H1 (cell line): ENCODE results near the gene TP53I13. TPM values are rescaled to one million over a fixed set of nuclear protein-coding genes. Genes with fewer than 3 reads are reported as not detected.

Experiments used
- CTCF ChIA-PET: fragments of 300-600 bp; sonication (Branson Sonifier 250); formaldehyde crosslinking; loops from one replicate; lab custom pipeline; 2021; ENCODE audit not compliant: partially characterized antibody; lab: Charles Lee
- POLR2A ChIA-PET: fragments of 300-600 bp; sonication (Branson Sonifier 250); formaldehyde crosslinking; loops from one replicate; lab custom pipeline; 2021; ENCODE audit warnings: inconsistent platforms; ENCODE audit not compliant: partially characterized antibody; lab: Charles Lee
- DNase-seq, 2 experiments: peaks; one replicate each; pipeline versions ENCODE4 v3.0.0 to v3.0.0-alpha.2; 2010 to 2022; ENCODE audit warnings: low spot score in 2 of 2, low read depth in 1 of 2, mixed read lengths in 1 of 2
- FAIRE-seq: peaks from 2 replicates; lab custom pipeline; 2011; peaks lifted over from hg19 to GRCh38; lab: Jason Lieb, UNC
- H2AFZ ChIP-seq: 2 replicates; pipeline ENCODE4 v1.8.1; 2012; ENCODE audit warnings: low read length, inconsistent platforms
- H2AK5ac ChIP-seq: 2 replicates; pipeline ENCODE4 v1.6.1; 2013; ENCODE audit warnings: low read depth, low read length
- H2BK120ac ChIP-seq: replicated peaks from 2 replicates; pipeline ENCODE3; 2013; ENCODE audit warnings: low read depth, low read length, inconsistent platforms
- H2BK12ac ChIP-seq: 2 replicates; pipeline ENCODE4 v1.6.1; 2013; ENCODE audit warnings: low read depth, low read length
- H2BK15ac ChIP-seq: 2 replicates; pipeline ENCODE4 v1.6.1; 2013; ENCODE audit warnings: low read length
- H2BK20ac ChIP-seq: 2 replicates; pipeline ENCODE4 v1.6.1; 2013; ENCODE audit warnings: low read length
- H2BK5ac ChIP-seq: 2 replicates; pipeline ENCODE4 v1.6.1; 2013; ENCODE audit warnings: low read depth, low read length
- H3K14ac ChIP-seq: 2 replicates; pipeline ENCODE4 v1.6.1; 2013; ENCODE audit warnings: inconsistent platforms; ENCODE audit not compliant: insufficient read length
- H3K18ac ChIP-seq: 2 replicates; pipeline ENCODE4 v1.6.1; 2013; ENCODE audit warnings: low read length; ENCODE audit errors: extremely low read depth
- H3K23ac ChIP-seq: 2 replicates; pipeline ENCODE4 v1.6.1; 2013; ENCODE audit warnings: inconsistent platforms; ENCODE audit not compliant: insufficient read length
- H3K23me2 ChIP-seq: 2 replicates; pipeline ENCODE4 v1.6.1; 2013; ENCODE audit warnings: low read depth, low read length
- H3K27ac ChIP-seq: 2 replicates; pipeline ENCODE4 v1.6.1; 2011; ENCODE audit warnings: low read depth, low read length, inconsistent platforms
- H3K27me3 ChIP-seq, 4 experiments: replicated peaks in 1 of 4; 1 replicate in 1 of 4; 2 replicates in 3 of 4; pipeline versions ENCODE4 v1.6.1 to v1.8.1; 2011 to 2013; ENCODE audit warnings: low read length in 3 of 4, mild to moderate bottlenecking in 3 of 4, inconsistent platforms in 2 of 4, mixed read lengths in 2 of 4, moderate library complexity in 1 of 4; ENCODE audit not compliant: control insufficient read depth in 3 of 4, insufficient read depth in 3 of 4; ENCODE audit errors: extremely low read depth in 1 of 4
- H3K36me3 ChIP-seq, 4 experiments: 2 replicates each; pipeline versions ENCODE4 v1.6.1 to v1.8.1; 2011 to 2013; ENCODE audit warnings: mild to moderate bottlenecking in 4 of 4, low read length in 3 of 4, moderate library complexity in 2 of 4, control low read depth in 1 of 4, inconsistent platforms in 1 of 4; ENCODE audit not compliant: insufficient read depth in 4 of 4, control insufficient read depth in 2 of 4
- H3K4ac ChIP-seq: replicated peaks from 2 replicates; pipeline ENCODE3; 2013; ENCODE audit warnings: low read length, low read depth, mixed read lengths, inconsistent platforms; ENCODE audit not compliant: insufficient read length
- H3K4me1 ChIP-seq, 4 experiments: replicated peaks in 1 of 4; 1 replicate in 1 of 4; 2 replicates in 3 of 4; pipeline versions ENCODE4 v1.6.1 to v1.8.1; 2011 to 2013; ENCODE audit warnings: low read length in 3 of 4, inconsistent platforms in 2 of 4, mixed read lengths in 1 of 4; ENCODE audit not compliant: insufficient read depth in 4 of 4, control insufficient read depth in 3 of 4
- H3K4me2 ChIP-seq, 2 experiments: 2 replicates each; pipeline versions ENCODE4 v1.6.1 to v1.8.1; 2011 to 2013; ENCODE audit warnings: low read depth in 2 of 2, low read length in 2 of 2, control low read depth in 1 of 2, inconsistent platforms in 1 of 2, mild to moderate bottlenecking in 1 of 2; ENCODE audit not compliant: insufficient read depth in 1 of 2
- H3K4me3 ChIP-seq, 4 experiments: fragments of 200-600, 300-600 bp in 1 of 4; sonication (generic), shearing (Covaris generic), sonication (Bioruptor Twin) in 1 of 4; 2 replicates each; pipeline versions ENCODE4 v1.5.1 to v1.8.1; 2011 to 2016; ENCODE audit warnings: low read length in 4 of 4, low read depth in 3 of 4, control low read depth in 2 of 4, inconsistent platforms in 2 of 4, mild to moderate bottlenecking in 2 of 4, mixed read lengths in 1 of 4, moderate library complexity in 1 of 4; ENCODE audit not compliant: insufficient read depth in 2 of 4; ENCODE audit errors: extremely low read depth in 1 of 4
- H3K56ac ChIP-seq: replicated peaks from 2 replicates; pipeline ENCODE3; 2013; ENCODE audit warnings: low read depth, mild to moderate bottlenecking, mixed read lengths, low read length, inconsistent platforms; ENCODE audit not compliant: insufficient read length
- H3K79me1 ChIP-seq: 2 replicates; pipeline ENCODE4 v1.6.1; 2013; ENCODE audit warnings: low read depth, low read length, control low read depth
- H3K79me2 ChIP-seq, 2 experiments: 2 replicates each; pipeline versions ENCODE4 v1.6.1 to v1.8.1; 2012 to 2013; ENCODE audit warnings: low read length in 2 of 2, mild to moderate bottlenecking in 2 of 2, inconsistent platforms in 1 of 2; ENCODE audit not compliant: insufficient read depth in 2 of 2, control insufficient read depth in 1 of 2
- H3K9ac ChIP-seq, 4 experiments: replicated peaks in 1 of 4; 1 replicate in 1 of 4; 2 replicates in 3 of 4; pipeline versions ENCODE4 v1.6.1 to v1.8.1; 2011 to 2013; ENCODE audit warnings: low read depth in 3 of 4, low read length in 3 of 4, control low read depth in 2 of 4, mild to moderate bottlenecking in 2 of 4, moderate library complexity in 2 of 4, inconsistent platforms in 1 of 4; ENCODE audit errors: extremely low read depth in 1 of 4
- H3K9me3 ChIP-seq, 2 experiments: 2 replicates each; pipeline versions ENCODE4 v1.6.1 to v1.8.1; 2012 to 2013; ENCODE audit warnings: mild to moderate bottlenecking in 2 of 2, moderate library complexity in 2 of 2, control low read depth in 1 of 2, inconsistent platforms in 1 of 2, low read depth in 1 of 2, low read length in 1 of 2, mixed read lengths in 1 of 2; ENCODE audit not compliant: insufficient read depth in 2 of 2
- H4K20me1 ChIP-seq, 2 experiments: replicated peaks in 1 of 2; 2 replicates each; pipeline versions ENCODE3 to v1.8.1; 2011 to 2013; ENCODE audit warnings: inconsistent platforms in 2 of 2, low read length in 2 of 2, mild to moderate bottlenecking in 1 of 2; ENCODE audit not compliant: insufficient read depth in 2 of 2, control insufficient read depth in 1 of 2
- H4K5ac ChIP-seq: 2 replicates; pipeline ENCODE4 v1.6.1; 2013; ENCODE audit warnings: low read length, low read depth, mixed read lengths, inconsistent platforms; ENCODE audit not compliant: insufficient read length
- H4K8ac ChIP-seq: 2 replicates; pipeline ENCODE4 v1.8.0; 2013; ENCODE audit warnings: mild to moderate bottlenecking, moderate library complexity, low read length, inconsistent platforms; ENCODE audit not compliant: insufficient read depth; ENCODE audit errors: extremely low read depth
- H4K91ac ChIP-seq: replicated peaks from 2 replicates; pipeline ENCODE3; 2013; ENCODE audit warnings: low read length, mixed read lengths, inconsistent platforms; ENCODE audit not compliant: insufficient read length
- CEBPB ChIP-seq: IDR thresholded peaks from 2 replicates; pipeline ENCODE4 v1.6.1; 2012; ENCODE audit warnings: low read depth, low read length
- HDAC6 ChIP-seq: IDR thresholded peaks from one replicate; pipeline ENCODE4 v1.7.1; 2012; ENCODE audit warnings: low read depth, mild to moderate bottlenecking, inconsistent platforms, low read length, moderate library complexity
- NANOG ChIP-seq: IDR thresholded peaks from 2 replicates; pipeline ENCODE4 v1.6.1; 2011; ENCODE audit warnings: low read length, low read depth, mild to moderate bottlenecking, inconsistent platforms; ENCODE audit not compliant: insufficient read depth, poor library complexity, severe bottlenecking
- POLR2A ChIP-seq, 2 experiments: IDR thresholded peaks; 1 replicate in 1 of 2; 2 replicates in 1 of 2; pipeline ENCODE4 v1.6.1; 2011; ENCODE audit warnings: low read depth in 2 of 2, low read length in 2 of 2, mild to moderate bottlenecking in 2 of 2; ENCODE audit errors: control extremely low read depth in 1 of 2
- RNF2 ChIP-seq: fragments of 200-900, 300-1000 bp; sonication (generic); IDR thresholded peaks from 2 replicates; pipeline ENCODE4 v1.7.1; 2016; ENCODE audit warnings: borderline replicate concordance, low read depth, mild to moderate bottlenecking, antibody characterized with exemption, low read length; ENCODE audit not compliant: poor library complexity, severe bottlenecking; ENCODE audit errors: missing control alignments
- SAP30 ChIP-seq: fragments of 300-600 bp; sonication (generic); IDR thresholded peaks from 2 replicates; pipeline ENCODE4 v1.7.1; 2012; ENCODE audit warnings: low read length, moderate library complexity, mild to moderate bottlenecking, inconsistent platforms; ENCODE audit not compliant: insufficient read depth, insufficient replicate concordance
- TBP ChIP-seq: IDR thresholded peaks from 2 replicates; pipeline ENCODE4 v1.6.1; 2011; ENCODE audit warnings: low read depth, low read length, improper control_type of control experiment
- WGBS, 2 experiments: shearing (Covaris generic) in 1 of 2; methylation state at CpG; one replicate each; pipeline versions ENCODE4 v1.1.6 to v1.1.7; 2013 to 2015; ENCODE audit warnings: low lambda C conversion rate in 2 of 2, mixed read lengths in 2 of 2, inconsistent platforms in 1 of 2, low coverage in 1 of 2, missing lambda C conversion rate in 1 of 2; ENCODE audit not compliant: insufficient replicate concordance in 2 of 2, insufficient coverage in 1 of 2, insufficient read length in 1 of 2; ENCODE audit errors: extremely low coverage in 1 of 2, missing lambda C conversion rate in 1 of 2; 5-methylcytosine and 5-hydroxymethylcytosine counted together
- polyA plus RNA-seq, 7 experiments: library from polyadenylated mRNA; depleted of rRNA in 3 of 7; stranded (reverse) in 5 of 7; unstranded in 2 of 7; fragments of >200 nt in 5 of 7; fragments of 200-250 nt in 2 of 7; gene quantifications; 1 replicate in 5 of 7; 2 replicates in 1 of 7; 4 replicates in 1 of 7; pipeline versions ENCODE4 v1.2.1 to v1.2.3, GENCODE V29; 2011 to 2013; ENCODE audit warnings: missing spikeins in 2 of 7, mixed read lengths in 2 of 7
- total RNA-seq: library from RNA; stranded (reverse); fragmentation: NEBNext Ultra II Directional; extraction: Animal tissue kit (Norgen Biotek cat#: 25700); gene quantifications from 2 replicates; pipeline ENCODE4 v1.2.1, GENCODE V29; 2021

TP53I13 gene
- total and polyA plus RNA-seq, 2 of the 8 experiments (the other 6 are each of a cell fraction or from before 2014, with no cell fraction given) = 22.4 to 35.7 TPM

GRCh38 chr17:29546085-29546484 lies 22.4 kb upstream of the TP53I13 start:
- no peak overlapping the region for H3K4me2 ChIP-seq
- CTCF ChIA-PET = interaction anchor here (0.7 to 0.8 kb wide), 2 partner anchors 79 to 176 kb away, joined by 3 read pairs; no protein-coding TSS in a partner anchor
- 90% methylated on average over 1 of the region's 1 CpG; no CpG with 5 or more reads in 1 of the 2 experiments for WGBS, 2 experiments
- TF ChIP-seq TBP (no peak), HDAC6 (no peak), NANOG (no peak), SAP30 (no peak), POLR2A (IDR thresholded peaks at IDR 0.05; ENCODE audit: control extremely low read depth in 1 of 2, low read depth in 2 of 2, low read length in 2 of 2) (no peak), CEBPB (no peak), RNF2 (no peak)

More at GRCh38 chr17:29546085-29546484, 22.4 kb upstream of the TP53I13 start:
- Histone ChIP-seq H2BK15ac (no peak overlapping the region), H2BK5ac (no peak overlapping the region), H4K8ac (no peak overlapping the region), H4K5ac (no peak overlapping the region), H2BK12ac (no peak overlapping the region), H4K91ac (no peak overlapping the region), H3K18ac (no peak overlapping the region), H3K79me2 (no peaks in the 10 kb centered on the region), H4K20me1 (no peaks in the 10 kb centered on the region), H3K36me3 (peaks cover 4 to 18% (median 11%) of the 10 kb centered on the region in 4 experiments; a peak in 7 of 8 replicates), H3K4ac (no peak overlapping the region), H3K23me2 (no peaks in the 10 kb centered on the region), H3K27ac (no peak overlapping the region), H3K14ac (no peak overlapping the region), H3K27me3 (no peaks in the 10 kb centered on the region), H3K9me3 (no peaks in the 10 kb centered on the region), H3K4me1 (no peaks in the 10 kb centered on the region), H2AFZ (no peak overlapping the region), H3K56ac (no peak overlapping the region), H3K4me3 (no peak overlapping the region), H2BK20ac (no peak overlapping the region), H3K9ac (no peak overlapping the region), H2AK5ac (no peak overlapping the region), H3K79me1 (no peaks in the 10 kb centered on the region), H3K23ac (no peak overlapping the region), H2BK120ac (no peak overlapping the region)
- FAIRE-seq = no peak
- POLR2A ChIA-PET = no interaction called here
- DNase-seq = no peak
